HepG2 (cell line): ENCODE data around the gene DAAM1.

ENCODE experiments used
- CTCF ChIP-seq: sonication (generic); formaldehyde crosslinking; IDR thresholded peaks from 2 replicates; pipeline ENCODE4 v1.5.0; 2020; ENCODE audit warnings: mild to moderate bottlenecking, missing genetic modification reagents, moderate library complexity
- RFX5 ChIP-seq: IDR thresholded peaks from 2 replicates; pipeline ENCODE4 v1.6.1; 2011; ENCODE audit warnings: low read depth, low read length, improper control_type of control experiment
- YEATS4 ChIP-seq: sonication (generic); formaldehyde crosslinking; IDR thresholded peaks from 2 replicates; pipeline ENCODE4 v1.4.0; 2020; ENCODE audit warnings: missing genetic modification reagents, borderline replicate concordance

GRCh38 chr14:59394268-59394667 lies 205.8 kb downstream of the DAAM1 start:
- no peak for TF ChIP-seq RFX5
- no peak for TF ChIP-seq CTCF (CRISPR knock-in tag)
- TF ChIP-seq YEATS4 = no peak
